HFFc6 (cell line): ENCODE results near the gene GRIN2A. TPM values are rescaled to one million over a fixed set of nuclear protein-coding genes. Genes with fewer than 3 reads are reported as not detected.

ENCODE experiments used
- DNase-seq: peaks from one replicate; pipeline ENCODE4 v3.0.0-alpha.2; 2018
- H3K27ac Mint-ChIP-seq: 2 replicates; pipeline ENCODE4 v1.8.0; 2020; ENCODE audit warnings: mild to moderate bottlenecking, mixed read lengths
- H3K27me3 Mint-ChIP-seq: 2 replicates; pipeline ENCODE4 v1.8.0; 2021; ENCODE audit warnings: mild to moderate bottlenecking, moderate library complexity, mixed read lengths; ENCODE audit not compliant: insufficient read depth
- H3K36me3 Mint-ChIP-seq: 2 replicates; pipeline ENCODE4 v1.8.0; 2021; ENCODE audit warnings: low read depth, mixed read lengths
- H3K4me1 Mint-ChIP-seq: 2 replicates; pipeline ENCODE4 v1.8.0; 2020; ENCODE audit warnings: low read depth, mixed read lengths
- H3K4me3 Mint-ChIP-seq: 2 replicates; pipeline ENCODE4 v1.8.0; 2020; ENCODE audit warnings: mild to moderate bottlenecking, moderate library complexity, mixed read lengths
- H3K9me3 Mint-ChIP-seq: 2 replicates; pipeline ENCODE4 v1.8.0; 2020; ENCODE audit warnings: mild to moderate bottlenecking, mixed read lengths
- total RNA-seq, 6 experiments: library from RNA; stranded (reverse); fragmentation: NEBNext Ultra II Directional; extraction: Animal tissue kit (Norgen Biotek cat#: 25700); gene quantifications; 2 replicates in 1 of 6; 3 replicates in 5 of 6; pipeline ENCODE4 v1.2.3, GENCODE V29; 2021
- TF ChIP-seq, protein P1 (sequence below): fragments of 200-600 bp; sonication (generic); IDR thresholded peaks from 2 replicates; pipeline ENCODE4 v1.5.0; 2021; ENCODE audit warnings: antibody characterized with exemption, mild to moderate bottlenecking

GRIN2A gene
- total RNA-seq, 6 experiments from 2014 or later: 0.02 to 0.18 (median 0.08) TPM; not detected in 1

DNA sequence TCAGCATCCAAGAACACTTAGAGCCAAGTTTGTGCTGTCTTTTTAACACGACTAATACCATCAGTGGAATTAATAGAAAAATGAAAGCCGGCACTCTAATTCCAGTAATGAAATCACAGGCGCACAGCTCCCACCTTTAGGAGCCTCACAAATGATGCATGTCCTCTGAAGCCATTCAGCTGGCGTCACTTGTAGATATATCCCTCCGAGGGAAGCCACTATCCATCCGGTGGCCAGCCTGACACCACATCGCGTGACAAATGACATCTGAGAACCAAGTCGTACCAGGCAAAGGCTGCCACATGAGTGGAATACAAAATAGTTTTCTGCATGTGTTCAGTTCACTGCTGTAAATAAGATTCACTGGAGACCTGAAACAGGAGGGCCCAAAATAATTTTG lies 205.6 kb downstream of the GRIN2A start:
- Mint-ChIP-seq H3K4me1 (no peaks in the 10 kb centered on the region), H3K36me3 (no peaks in the 10 kb centered on the region), H3K27ac (no peak overlapping the region), H3K4me3 (no peak overlapping the region), H3K27me3 (peaks cover 2% of the 10 kb centered on the region), H3K9me3 (no peaks in the 10 kb centered on the region)
- DNase-seq: no peak
- TF ChIP-seq, protein P1, sequence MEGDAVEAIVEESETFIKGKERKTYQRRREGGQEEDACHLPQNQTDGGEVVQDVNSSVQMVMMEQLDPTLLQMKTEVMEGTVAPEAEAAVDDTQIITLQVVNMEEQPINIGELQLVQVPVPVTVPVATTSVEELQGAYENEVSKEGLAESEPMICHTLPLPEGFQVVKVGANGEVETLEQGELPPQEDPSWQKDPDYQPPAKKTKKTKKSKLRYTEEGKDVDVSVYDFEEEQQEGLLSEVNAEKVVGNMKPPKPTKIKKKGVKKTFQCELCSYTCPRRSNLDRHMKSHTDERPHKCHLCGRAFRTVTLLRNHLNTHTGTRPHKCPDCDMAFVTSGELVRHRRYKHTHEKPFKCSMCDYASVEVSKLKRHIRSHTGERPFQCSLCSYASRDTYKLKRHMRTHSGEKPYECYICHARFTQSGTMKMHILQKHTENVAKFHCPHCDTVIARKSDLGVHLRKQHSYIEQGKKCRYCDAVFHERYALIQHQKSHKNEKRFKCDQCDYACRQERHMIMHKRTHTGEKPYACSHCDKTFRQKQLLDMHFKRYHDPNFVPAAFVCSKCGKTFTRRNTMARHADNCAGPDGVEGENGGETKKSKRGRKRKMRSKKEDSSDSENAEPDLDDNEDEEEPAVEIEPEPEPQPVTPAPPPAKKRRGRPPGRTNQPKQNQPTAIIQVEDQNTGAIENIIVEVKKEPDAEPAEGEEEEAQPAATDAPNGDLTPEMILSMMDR: no peak

DNA sequence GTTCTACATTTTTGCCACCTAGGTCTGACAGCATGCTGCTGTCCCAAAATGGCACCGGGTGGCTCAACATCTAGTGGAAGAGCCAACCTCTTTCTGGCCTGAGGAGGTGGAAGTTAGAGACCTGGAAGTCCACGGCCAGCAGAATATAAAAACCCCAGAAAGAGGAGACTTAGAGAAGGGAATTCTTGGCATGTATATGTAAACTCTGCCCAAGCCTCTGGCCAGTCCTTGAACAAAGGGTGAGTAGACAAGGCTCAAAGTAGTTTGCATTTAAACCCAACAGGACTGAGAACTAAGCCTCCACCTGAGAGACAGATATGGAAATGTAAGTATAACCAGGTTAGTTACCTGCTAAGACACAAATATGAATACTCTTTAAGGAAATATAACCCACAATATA lies 210.3 kb downstream of the GRIN2A start:
- H3K9me3 Mint-ChIP-seq: 0 out of 2 replicates have a peak, but pooled peaks cover 4% of the 10 kb centered on the region
- H3K4me3 Mint-ChIP-seq: no peak overlapping the region
- peaks cover 2% of the 10 kb centered on the region; the same call in 1 of the 2 replicates for H3K27me3 Mint-ChIP-seq
- DNase-seq: no peak
- no peaks in the 10 kb centered on the region for H3K36me3 Mint-ChIP-seq
- H3K27ac Mint-ChIP-seq: no peak overlapping the region
- H3K4me1 Mint-ChIP-seq: no peaks in the 10 kb centered on the region
- TF ChIP-seq, protein P1: no peak

DNA sequence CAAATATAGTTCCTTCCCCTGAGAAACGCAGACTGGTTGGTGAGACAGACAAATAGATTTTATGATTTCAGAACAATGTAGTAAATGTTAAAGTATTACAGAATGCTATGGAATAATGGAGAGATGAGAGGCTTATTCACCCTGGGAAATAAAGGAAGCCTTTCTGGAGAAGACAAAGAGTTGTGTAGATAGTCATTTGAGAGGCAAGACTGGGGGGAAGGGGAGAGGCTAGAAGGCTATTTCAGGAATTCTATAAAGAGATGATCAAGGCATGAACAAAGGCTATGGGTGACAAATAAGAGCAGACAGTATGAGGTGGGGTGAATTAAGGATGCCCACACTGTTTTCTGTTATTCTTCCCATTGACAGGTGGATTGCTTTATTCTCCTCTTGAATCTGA lies 211.4 kb downstream of the GRIN2A start:
- no peak overlapping the region for H3K4me3 Mint-ChIP-seq
- TF ChIP-seq, protein P1: no peak
- no peaks in the 10 kb centered on the region for H3K36me3 Mint-ChIP-seq
- H3K27me3 Mint-ChIP-seq: peaks cover 2% of the 10 kb centered on the region; the same call in 1 of the 2 replicates
- 0 out of 2 replicates have a peak, but pooled peaks cover 4% of the 10 kb centered on the region for H3K9me3 Mint-ChIP-seq
- no peaks in the 10 kb centered on the region for H3K4me1 Mint-ChIP-seq
- no peak for DNase-seq
- H3K27ac Mint-ChIP-seq: no peak overlapping the region

DNA sequence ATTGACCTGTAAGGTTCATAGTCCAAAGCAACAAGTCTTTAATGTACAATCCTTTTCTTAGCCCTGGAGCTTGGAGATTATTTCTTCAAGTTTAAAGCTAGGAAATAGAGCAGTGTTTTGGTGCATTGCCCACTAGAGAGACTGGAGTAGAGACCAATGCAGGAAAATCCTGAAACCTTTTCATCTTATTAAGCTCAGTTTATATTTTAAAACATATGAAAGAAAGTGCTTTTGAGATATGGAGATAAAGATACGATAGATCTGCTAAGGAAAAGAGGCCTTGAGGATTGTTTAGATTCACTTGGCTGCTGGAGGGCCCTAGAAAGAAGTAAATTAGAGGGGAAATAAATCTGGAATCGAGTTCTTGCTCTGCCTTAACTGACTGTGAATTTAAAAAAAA lies 212.0 kb downstream of the GRIN2A start:
- DNase-seq: no peak
- H3K4me1 Mint-ChIP-seq: no peaks in the 10 kb centered on the region
- TF ChIP-seq, protein P1: no peak
- H3K36me3 Mint-ChIP-seq: no peaks in the 10 kb centered on the region
- H3K9me3 Mint-ChIP-seq: 0 out of 2 replicates have a peak, but pooled peaks cover 4% of the 10 kb centered on the region
- no peak overlapping the region for H3K4me3 Mint-ChIP-seq
- no peak overlapping the region for H3K27ac Mint-ChIP-seq
- H3K27me3 Mint-ChIP-seq: no peaks in the 10 kb centered on the region; the same call in 1 of the 2 replicates

DNA sequence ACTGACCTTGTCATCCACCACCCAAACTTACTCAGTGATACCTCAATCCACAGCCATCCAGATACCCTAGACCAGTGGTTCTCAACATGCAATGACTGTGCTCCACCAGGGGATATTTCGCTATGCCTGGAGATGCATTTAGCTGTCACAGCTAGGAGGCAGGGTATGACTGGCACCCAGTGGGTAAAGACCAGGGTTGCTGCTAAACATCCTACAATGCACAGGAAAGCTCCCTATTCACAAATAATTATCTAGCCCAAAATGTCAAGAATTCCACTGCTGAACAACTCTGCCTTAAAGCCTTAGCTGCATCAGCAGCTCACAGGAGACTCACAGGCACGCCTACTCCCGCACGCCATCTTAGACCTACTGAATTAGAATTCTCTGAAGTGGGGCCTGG lies 212.6 kb downstream of the GRIN2A start:
- H3K9me3 Mint-ChIP-seq: 0 out of 2 replicates have a peak, but pooled peaks cover 4% of the 10 kb centered on the region
- no peaks in the 10 kb centered on the region for H3K4me1 Mint-ChIP-seq
- no peak overlapping the region for H3K4me3 Mint-ChIP-seq
- DNase-seq: no peak
- H3K27ac Mint-ChIP-seq: no peak overlapping the region
- no peaks in the 10 kb centered on the region for H3K36me3 Mint-ChIP-seq
- TF ChIP-seq, protein P1: peak; percentile 12; the same call in 1 of the 2 replicates
- H3K27me3 Mint-ChIP-seq: no peaks in the 10 kb centered on the region; the same call in 1 of the 2 replicates
